GM23338 (cell line): ENCODE results near the gene ZFX. TPM values are rescaled to one million over a fixed set of nuclear protein-coding genes. Genes with fewer than 3 reads are reported as not detected.

Source experiments
- CREB1 ChIP-seq: fragments of 250-450 bp; sonication (Bioruptor Pico); IDR thresholded peaks from 2 replicates; pipeline ENCODE4 v1.5.0; 2020; ENCODE audit warnings: low read depth, mild to moderate bottlenecking, moderate library complexity
- EZH2 ChIP-seq: fragments of 200-600 bp; sonication (generic); IDR thresholded peaks from one replicate; pipeline ENCODE4 v1.8.0; 2017; ENCODE audit warnings: antibody characterized with exemption, mild to moderate bottlenecking, low read depth; ENCODE audit not compliant: unreplicated experiment
- EZH2phosphoT487 ChIP-seq: fragments of 200-600 bp; sonication (generic); IDR thresholded peaks from one replicate; pipeline ENCODE4 v1.8.1; 2018; ENCODE audit warnings: antibody characterized with exemption; ENCODE audit not compliant: unreplicated experiment
- JUNB ChIP-seq: IDR thresholded peaks from one replicate; pipeline ENCODE4 v1.6.1; 2016; ENCODE audit warnings: antibody characterized with exemption; ENCODE audit not compliant: unreplicated experiment
- NANOG ChIP-seq: IDR thresholded peaks from 2 replicates; pipeline ENCODE4 v1.6.1; 2016; ENCODE audit warnings: antibody characterized with exemption, borderline replicate concordance
- POLR2AphosphoS5 ChIP-seq: IDR thresholded peaks from 2 replicates; pipeline ENCODE4 v1.6.1; 2016; ENCODE audit warnings: antibody characterized with exemption, low read depth
- STAT1 ChIP-seq: IDR thresholded peaks from one replicate; pipeline ENCODE4 v1.6.1; 2016; ENCODE audit warnings: antibody characterized with exemption; ENCODE audit not compliant: unreplicated experiment
- ZNF114 ChIP-seq: fragments of 250-450 bp; sonication (Bioruptor Pico); IDR thresholded peaks from 2 replicates; pipeline ENCODE4 v1.5.0; 2020; ENCODE audit warnings: mild to moderate bottlenecking, moderate library complexity
- ZNF462 ChIP-seq: fragments of 250-450 bp; sonication (Bioruptor Pico); IDR thresholded peaks from 2 replicates; pipeline ENCODE4 v1.5.0; 2020; ENCODE audit warnings: mild to moderate bottlenecking, moderate library complexity
- polyA plus RNA-seq: library from polyadenylated mRNA; unstranded; fragments of >200 nt; fragmentation: Nextera tagmentation; extraction: Ambion mirVana; gene quantifications from 2 replicates; pipeline ENCODE4 v1.2.1, GENCODE V29; 2016
- total RNA-seq: library from RNA; depleted of rRNA; stranded (reverse); fragments of >200 nt; shearing (Covaris generic); gene quantifications from 2 replicates; pipeline ENCODE4 v1.2.3, GENCODE V29; 2014
- TF ChIP-seq, protein P1 (sequence below), 2 experiments: fragments of 200-600 bp in 1 of 2; sonication (generic) in 1 of 2; conservative IDR thresholded peaks; 2 replicates each; pipeline versions ENCODE4 v1.5.1 to v1.6.1; 2016 to 2017; ENCODE audit warnings: antibody characterized with exemption in 2 of 2, low read depth in 2 of 2, mild to moderate bottlenecking in 2 of 2, moderate library complexity in 1 of 2

ZFX gene
- total and polyA plus RNA-seq, 2 experiments from 2014 or later, result 11.0 to 15.4 TPM

GRCh38 chrX:24242649-24243175 is 93.2 kb downstream of the ZFX start (continued):
- no peak for TF ChIP-seq ZNF462 (CRISPR knock-in tag)
- TF ChIP-seq ZNF114 (CRISPR knock-in tag), result no peak
- TF ChIP-seq JUNB, result no peak
- no peak for TF ChIP-seq POLR2AphosphoS5
- no peak for TF ChIP-seq NANOG
- TF ChIP-seq, protein P1, sequence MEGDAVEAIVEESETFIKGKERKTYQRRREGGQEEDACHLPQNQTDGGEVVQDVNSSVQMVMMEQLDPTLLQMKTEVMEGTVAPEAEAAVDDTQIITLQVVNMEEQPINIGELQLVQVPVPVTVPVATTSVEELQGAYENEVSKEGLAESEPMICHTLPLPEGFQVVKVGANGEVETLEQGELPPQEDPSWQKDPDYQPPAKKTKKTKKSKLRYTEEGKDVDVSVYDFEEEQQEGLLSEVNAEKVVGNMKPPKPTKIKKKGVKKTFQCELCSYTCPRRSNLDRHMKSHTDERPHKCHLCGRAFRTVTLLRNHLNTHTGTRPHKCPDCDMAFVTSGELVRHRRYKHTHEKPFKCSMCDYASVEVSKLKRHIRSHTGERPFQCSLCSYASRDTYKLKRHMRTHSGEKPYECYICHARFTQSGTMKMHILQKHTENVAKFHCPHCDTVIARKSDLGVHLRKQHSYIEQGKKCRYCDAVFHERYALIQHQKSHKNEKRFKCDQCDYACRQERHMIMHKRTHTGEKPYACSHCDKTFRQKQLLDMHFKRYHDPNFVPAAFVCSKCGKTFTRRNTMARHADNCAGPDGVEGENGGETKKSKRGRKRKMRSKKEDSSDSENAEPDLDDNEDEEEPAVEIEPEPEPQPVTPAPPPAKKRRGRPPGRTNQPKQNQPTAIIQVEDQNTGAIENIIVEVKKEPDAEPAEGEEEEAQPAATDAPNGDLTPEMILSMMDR (conservative IDR thresholded peaks at IDR 0.05; ENCODE audit: low read depth in 2 of 2), result no peak
- no peak for TF ChIP-seq EZH2
- TF ChIP-seq STAT1, result no peak
- no peak for TF ChIP-seq CREB1 (CRISPR knock-in tag)
- TF ChIP-seq EZH2phosphoT487, result no peak
